LNCAP (cell line): ENCODE data around the gene ALOX12B.

Source experiments
- TF ChIP-seq, protein P1 (sequence below): fragments of 450-650 bp; IDR thresholded peaks from 2 replicates; pipeline ENCODE4 v1.5.1; 2017; ENCODE audit warnings: mild to moderate bottlenecking

Gene ALOX12B

DNA sequence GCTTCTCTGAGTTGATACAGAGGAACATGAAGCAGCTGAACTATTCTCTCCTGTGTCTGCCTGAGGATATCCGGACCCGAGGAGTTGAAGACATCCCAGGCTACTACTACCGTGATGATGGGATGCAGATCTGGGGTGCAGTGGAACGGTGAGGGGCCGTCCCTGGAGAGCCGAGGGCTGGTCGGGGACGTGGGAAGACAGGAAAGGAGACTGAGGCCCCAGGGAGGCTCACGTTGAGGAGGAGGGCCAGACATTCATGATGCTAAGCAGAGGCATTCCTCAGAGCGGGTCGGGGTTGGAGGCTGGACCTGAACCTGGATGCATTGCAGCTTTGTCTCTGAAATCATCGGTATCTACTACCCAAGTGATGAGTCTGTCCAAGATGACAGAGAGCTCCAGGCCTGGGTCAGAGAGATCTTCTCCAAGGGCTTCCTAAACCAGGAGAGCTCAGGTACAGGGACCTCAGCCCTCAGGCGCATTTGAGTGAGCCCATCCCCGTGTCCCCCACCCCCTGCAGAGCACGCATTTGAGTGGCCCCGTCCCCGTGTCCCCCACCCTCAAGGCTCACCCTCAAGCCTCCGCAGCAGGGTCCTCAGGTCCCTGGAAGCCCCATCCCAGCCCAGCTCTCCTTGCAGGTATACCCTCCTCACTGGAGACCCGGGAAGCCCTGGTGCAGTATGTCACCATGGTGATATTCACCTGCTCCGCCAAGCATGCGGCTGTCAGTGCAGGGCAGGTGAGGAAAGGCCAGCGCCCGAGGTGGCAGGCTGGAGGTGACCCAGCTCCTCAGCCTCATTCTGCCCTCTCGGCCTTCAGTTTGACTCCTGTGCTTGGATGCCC, 40.4 kb downstream of the ALOX12B start:
- TF ChIP-seq, protein P1, sequence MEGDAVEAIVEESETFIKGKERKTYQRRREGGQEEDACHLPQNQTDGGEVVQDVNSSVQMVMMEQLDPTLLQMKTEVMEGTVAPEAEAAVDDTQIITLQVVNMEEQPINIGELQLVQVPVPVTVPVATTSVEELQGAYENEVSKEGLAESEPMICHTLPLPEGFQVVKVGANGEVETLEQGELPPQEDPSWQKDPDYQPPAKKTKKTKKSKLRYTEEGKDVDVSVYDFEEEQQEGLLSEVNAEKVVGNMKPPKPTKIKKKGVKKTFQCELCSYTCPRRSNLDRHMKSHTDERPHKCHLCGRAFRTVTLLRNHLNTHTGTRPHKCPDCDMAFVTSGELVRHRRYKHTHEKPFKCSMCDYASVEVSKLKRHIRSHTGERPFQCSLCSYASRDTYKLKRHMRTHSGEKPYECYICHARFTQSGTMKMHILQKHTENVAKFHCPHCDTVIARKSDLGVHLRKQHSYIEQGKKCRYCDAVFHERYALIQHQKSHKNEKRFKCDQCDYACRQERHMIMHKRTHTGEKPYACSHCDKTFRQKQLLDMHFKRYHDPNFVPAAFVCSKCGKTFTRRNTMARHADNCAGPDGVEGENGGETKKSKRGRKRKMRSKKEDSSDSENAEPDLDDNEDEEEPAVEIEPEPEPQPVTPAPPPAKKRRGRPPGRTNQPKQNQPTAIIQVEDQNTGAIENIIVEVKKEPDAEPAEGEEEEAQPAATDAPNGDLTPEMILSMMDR, result no peak

GRCh38 chr17:8046306-8046928, 41.1 kb downstream of the ALOX12B start:
- TF ChIP-seq, protein P1, result no peak

- TF ChIP-seq, protein P1, result no peak
Observed at GRCh38 chr17:8044819-8045810, 42.4 kb downstream of the ALOX12B start.

GRCh38 chr17:8041979-8042378, 45.5 kb downstream of the ALOX12B start:
- TF ChIP-seq, protein P1, result no peak

DNA sequence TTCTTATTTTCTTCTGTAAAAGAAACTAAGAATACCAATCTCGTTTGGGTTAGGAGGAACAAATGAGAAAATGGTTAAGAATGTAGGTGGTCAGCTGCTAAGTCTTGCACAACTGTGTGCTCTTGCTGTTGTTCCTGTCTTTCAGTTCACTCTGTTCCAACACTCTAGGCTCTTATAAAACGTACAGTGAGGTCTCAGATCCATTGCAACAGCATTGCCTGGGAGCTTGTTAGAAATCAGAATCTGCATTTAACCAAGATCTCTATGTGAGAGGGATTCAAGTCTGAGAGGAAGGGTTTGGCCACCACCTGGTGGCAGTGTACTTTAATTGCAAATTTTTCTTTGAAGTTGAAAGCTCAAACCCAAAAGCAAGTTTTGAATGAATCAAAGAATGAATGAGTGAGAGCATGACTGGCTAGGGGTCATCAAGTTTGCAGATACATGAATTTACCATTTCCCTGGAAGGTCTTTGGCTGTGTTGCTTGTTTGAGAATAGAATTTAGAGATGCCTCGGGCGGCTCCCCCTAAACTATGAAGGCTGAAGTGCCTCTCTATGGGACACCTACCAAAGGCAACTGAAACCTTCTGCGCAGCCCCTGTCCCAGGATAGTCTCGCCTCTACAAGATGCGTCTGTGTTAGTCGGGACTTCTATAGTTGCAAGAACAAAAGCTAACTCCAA, 46.1 kb downstream of the ALOX12B start:
- TF ChIP-seq, protein P1, result peak; percentile 67

DNA sequence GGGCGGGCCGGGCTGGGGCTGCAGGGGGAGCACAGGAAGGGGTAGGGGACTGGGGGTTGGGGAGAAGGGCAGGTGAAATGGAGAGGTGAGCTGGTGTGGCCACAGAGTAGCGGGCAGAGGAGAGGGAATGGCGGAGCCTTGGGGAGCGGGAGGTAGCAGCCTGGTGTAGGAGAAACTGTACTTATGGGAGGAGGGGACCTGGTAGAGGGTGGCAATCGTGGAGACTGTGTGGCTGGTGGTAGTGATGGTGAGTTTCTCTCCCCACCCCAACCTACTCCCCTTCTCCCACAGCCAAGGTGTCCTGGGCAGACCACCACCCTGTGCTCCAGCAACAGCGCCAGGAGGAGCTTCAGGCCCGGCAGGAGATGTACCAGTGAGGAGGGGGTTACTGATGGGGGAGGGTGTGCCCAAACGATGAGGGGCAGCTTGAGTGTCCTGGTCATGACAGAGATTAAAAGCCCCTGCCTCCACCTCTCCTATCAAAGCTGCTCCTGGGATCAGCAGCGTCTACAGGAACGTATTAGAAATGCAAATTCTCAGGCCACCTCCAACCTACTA, 47.8 kb downstream of the ALOX12B start:
- TF ChIP-seq, protein P1, result no peak
